Stimulated activated CD4-positive, alpha-beta T cell treated with anti-CD3 and anti-CD28 coated beads, Interleukin-4, amount 100 ng/mL, for 48 hours (primary cell): ENCODE data around the gene GALNT10.

Experiments
- DNase-seq, 2 donors: peaks; one replicate each; pipeline ENCODE4 v3.0.0-alpha.2; 2020; ENCODE audit warnings: low read depth in 2 of 2

The GALNT10 gene

GRCh38 chr5:154203798-154204578 is 13.5 kb downstream of the GALNT10 start:
- no peak for DNase-seq

GRCh38 chr5:154205441-154206117 is 15.0 kb downstream of the GALNT10 start:
- no peak for DNase-seq

DNA sequence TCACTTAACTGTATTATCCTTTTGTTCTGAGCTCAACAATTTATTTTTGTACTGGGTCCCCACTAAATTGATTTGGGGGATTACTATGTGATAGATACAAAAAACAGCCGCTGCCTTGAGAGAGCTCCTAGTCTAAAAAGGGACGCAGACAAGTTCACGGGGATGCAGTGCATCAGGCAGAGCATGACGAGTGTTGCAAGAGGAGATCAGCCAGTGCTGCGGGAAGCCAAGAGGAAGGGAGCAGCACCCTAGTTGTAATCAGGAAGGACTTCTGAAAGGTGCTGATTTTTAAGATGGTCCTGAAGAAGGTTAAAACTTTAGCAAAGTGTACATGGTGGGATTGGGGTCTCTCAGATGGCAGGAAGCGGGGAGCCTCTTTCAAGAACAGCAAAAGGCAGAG is 15.8 kb downstream of the GALNT10 start:
- DNase-seq, result no peak

DNA sequence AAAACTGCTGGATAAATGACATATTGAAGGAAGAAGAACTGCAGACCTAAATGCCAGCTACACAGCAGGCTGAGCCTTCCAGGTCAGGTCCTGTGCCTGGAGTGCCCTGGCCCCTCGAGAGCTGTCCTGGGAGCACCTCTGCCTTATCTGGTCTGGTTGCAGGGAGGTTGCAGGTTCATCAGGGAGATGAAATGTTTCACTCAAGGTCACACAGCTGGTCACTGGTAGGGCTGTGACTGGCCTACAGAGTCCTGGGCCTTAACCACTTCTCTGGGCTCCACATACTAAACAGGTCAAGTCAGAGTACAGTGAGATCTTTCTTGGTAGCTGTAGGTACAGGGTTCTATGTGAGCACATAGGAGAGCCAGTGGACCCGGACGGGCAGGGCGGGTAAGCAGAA is 16.7 kb downstream of the GALNT10 start:
- no peak for DNase-seq

- DNase-seq, result no peak
Measured at GRCh38 chr5:154209591-154210081, 19.1 kb downstream of the GALNT10 start.

DNA sequence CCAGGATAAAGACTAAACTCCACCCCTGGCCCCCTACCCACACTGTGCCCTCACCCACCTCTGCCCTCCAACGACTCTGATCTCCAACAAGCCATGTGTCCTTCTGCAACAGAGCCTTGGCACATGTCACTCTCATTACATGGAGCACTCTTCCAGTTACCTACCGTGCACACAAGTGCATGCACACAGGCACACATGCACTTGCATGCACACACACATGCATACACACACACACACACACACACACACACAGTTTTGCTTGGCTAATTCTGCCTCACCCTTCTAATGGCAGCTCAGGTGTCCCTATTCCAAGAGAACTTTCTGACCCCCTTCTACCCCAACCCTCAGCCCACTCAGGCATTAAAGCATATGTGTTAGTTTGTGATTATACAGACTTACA is 19.6 kb downstream of the GALNT10 start:
- DNase-seq, result no peak

DNA sequence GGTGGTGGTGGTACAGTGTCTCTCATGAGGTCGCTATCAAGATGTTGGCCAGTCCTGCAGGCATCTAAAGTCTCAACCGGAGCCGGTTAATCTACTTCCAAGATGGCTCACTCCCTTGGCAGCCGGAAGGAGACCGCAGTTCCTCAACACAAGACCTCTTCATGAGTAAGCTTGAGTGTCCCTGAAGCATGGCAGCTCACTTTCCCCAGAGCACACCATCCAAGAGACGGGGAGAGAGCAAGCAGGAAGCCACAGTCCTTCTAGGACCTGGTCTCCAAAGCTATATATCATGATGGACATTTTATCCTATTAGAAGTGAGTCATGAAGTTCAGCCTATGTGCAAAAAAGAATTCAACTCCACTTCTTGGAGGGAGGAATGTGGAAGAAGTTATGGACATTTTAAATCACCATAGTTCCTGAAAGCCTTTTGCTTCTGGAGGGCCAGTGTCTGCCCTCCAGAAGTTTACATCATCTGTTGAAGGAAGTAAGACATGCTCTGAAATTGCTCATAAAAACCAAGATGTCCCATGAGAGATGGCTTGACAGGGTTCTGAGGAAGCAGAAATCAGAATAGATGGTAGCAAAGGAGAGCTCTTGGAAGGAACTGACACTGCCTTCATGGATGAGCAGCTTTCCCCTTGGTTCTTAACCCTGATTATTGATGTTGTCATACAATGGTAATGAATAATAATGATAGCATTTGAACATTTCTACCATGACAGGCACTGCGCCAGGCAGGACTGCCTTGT is 21.3 kb downstream of the GALNT10 start:
- DNase-seq, result no peak

GRCh38 chr5:154213592-154213991 is 23.1 kb downstream of the GALNT10 start:
- no peak for DNase-seq

DNA sequence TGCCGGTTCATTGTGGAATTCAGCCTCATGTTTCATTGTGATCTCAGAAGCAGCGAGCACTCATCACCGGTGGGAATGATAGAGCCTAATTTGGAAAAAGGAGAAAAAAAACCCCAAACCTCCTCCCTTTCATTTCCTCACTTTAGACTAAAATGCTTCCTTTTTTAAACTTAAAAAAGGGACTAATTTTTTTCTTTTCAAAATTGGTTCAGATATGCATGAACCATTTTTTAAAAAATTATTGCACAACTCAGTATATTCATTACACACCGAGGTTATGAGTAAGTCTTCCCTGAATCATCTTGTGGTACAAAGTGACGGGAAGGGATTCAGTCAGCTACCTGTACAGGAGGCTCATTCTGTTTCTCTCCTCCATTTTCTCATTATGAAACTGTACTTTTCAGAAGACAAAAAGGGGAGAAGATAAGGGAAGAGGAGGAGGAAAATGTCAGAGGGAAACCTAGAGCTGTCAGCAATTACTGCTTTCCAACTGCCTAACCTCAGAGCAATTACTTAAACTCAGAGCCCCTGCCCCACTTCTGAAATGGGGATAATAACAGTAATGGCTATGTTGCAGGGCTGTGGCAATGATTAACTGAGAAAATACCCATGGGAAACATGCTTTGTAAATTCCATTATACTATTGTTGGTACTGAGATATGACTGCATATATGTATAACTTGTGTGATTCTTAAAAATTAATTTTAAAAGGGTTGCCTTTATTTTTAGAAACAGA is 24.0 kb downstream of the GALNT10 start:
- no peak for DNase-seq

DNA sequence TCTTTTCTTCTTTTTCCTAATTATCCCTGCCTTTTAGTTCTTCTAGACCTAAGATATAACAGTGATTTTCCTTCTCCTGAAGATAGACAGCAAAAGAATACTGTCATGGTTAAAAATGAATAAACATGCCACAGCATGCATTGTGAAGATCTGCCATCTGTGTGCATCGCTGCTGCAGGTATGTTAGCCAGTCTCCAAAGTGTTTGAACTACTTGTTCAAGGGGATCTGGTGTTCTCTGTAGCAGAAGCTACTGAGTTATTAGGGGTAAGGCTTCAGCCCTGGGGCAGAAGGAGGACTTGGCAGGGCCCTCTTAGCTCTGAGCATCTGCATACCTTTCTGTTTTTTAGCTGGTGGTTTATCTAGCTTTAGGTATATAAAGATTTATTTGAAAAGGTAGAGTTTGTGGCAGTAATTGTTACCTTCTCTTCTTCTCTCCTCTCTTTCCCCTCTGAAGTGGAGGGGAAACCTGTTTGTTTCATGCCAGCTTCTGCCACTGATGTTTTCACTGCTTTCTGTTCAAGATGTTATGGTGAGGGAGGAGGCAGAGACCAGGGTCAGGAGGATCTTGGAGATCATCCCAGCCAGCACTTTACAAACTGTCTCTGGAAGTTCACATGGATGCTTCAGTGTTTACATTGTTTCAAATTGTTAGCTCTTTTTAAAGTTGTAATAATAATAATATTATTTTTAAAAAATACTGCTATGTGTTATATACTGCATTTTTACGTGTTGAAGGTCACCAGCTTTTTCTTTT is 25.2 kb downstream of the GALNT10 start:
- no peak for DNase-seq

DNA sequence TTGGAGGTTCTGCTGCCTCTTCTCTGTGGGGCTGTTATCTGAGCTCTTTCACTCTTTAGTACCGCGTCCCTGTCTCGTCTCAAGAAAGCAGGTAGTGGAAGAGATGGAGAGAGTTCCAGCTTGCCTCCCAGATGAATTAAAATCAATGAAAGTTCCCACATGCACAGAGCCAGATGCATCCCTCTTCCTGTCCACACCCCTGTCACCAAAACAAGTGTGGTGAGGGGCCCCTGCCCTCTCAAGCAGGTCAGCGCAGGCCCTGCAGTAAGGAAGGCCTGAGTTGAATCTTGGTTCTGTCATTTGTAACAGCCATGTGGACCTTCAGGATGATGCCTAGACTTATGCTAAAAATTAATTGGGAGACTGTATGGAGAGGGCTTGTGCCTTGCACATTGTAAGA is 26.9 kb downstream of the GALNT10 start:
- DNase-seq, result no peak

GRCh38 chr5:154218786-154219185 is 28.3 kb downstream of the GALNT10 start:
- DNase-seq, result no peak

DNA sequence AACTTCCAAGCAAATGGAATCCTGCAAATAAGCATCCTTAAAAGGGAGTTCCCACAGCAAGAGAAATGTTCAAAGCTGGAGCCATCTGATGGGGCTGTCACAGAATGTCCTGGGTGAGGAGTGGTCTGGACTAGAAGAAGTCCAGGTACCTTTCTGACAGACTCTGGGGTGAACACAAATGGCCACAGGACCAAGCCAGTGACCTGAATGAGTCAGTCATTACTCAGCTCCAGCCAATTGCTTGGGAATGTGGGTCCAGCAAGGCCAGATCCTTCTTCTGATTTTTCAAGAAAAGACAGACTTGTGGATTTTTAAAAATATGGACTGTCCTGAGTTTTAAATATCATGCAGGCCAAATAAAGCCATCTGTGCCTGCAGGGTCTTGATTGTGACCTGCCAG is 30.1 kb downstream of the GALNT10 start:
- no peak for DNase-seq

DNA sequence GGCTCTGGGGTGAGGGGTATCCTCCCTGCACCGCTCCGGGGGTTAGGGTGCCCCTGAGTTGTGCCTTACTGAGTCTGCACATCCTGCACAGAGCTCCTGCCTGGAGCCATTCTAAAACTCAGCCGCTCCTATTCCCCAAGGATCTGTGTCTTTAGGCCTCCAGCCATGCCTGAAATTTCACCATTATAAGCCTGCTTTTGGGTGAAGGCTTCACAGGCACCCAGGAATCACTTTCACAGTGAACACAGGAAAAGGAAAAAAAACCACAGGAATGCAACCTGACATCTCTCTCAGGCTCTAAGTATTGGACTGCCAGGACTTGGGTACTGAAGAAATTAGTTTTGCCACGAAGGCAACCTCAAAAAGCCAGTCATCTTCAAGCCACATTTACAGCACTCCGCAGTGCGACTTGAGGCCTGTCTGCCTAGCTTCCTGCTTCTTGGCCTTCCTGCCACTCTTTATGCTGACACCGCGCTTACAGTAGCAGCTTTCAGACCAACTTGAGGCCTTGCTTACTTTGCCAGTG is 30.9 kb downstream of the GALNT10 start:
- DNase-seq, result peak; percentile 15 to 29

- no peak for DNase-seq
Measured at GRCh38 chr5:154222414-154222813, 31.9 kb downstream of the GALNT10 start.

GRCh38 chr5:154223320-154223719 is 32.8 kb downstream of the GALNT10 start:
- DNase-seq, result no peak

- no peak for DNase-seq
Measured at GRCh38 chr5:154227090-154227489, 36.6 kb downstream of the GALNT10 start.

GRCh38 chr5:154228696-154229095 is 38.2 kb downstream of the GALNT10 start:
- DNase-seq, result no peak

DNA sequence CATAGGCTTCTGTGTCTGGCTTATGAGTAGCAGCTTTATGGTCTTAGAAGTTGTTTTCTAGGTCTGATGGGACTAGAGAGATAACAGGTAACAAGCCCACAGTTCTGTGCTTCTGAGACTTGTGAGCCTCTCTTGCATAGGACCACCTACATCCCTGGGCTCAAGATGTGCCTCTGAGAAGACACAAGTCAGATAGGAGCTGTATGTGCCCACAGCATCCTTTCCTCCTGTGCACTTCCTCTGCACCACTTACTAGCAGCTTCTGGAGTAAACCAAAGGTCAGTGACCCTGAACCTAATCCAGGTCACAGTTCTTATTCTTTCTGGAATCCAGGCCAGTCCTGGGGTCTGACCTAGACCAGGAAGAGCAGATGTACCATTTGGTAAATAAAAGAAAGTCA is 40.0 kb downstream of the GALNT10 start:
- no peak for DNase-seq

GRCh38 chr5:154234551-154234950 is 44.0 kb downstream of the GALNT10 start:
- DNase-seq, result no peak

DNA sequence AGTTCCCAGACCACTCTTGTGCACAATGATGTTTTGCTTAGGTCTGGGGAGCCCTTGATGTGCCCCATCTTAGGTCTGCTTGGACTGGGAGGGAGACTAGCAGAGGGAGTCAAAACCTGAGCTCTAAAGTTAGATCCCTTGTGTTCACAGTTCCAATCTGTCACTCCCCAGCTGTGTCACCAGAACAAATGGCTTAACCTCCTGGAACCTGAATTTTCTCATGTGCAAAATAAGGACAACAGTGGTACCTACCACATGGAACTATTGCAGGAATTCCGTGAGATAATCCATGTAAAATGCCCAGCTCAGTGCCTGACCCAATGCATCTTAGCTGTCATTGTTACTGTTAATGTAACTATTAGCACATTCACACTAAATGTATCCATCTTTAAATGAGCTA is 45.5 kb downstream of the GALNT10 start:
- DNase-seq, result no peak
